Heart left ventricle (tissue), 13 donors: ENCODE data around the gene ITGA3.

Experiments used
- CTCF ChIP-seq, 12 donors: fragments of 200-600 bp; sonication (generic) in 4 of 12; IDR thresholded peaks; one replicate each; pipeline versions ENCODE4 v1.5.0 to v1.8.0; 2018 to 2022; ENCODE audit warnings: antibody characterized with exemption in 12 of 12, mild to moderate bottlenecking in 5 of 12
- POLR2A ChIP-seq, 2 donors: fragments of 450-650 bp; IDR thresholded peaks; one replicate each; pipeline ENCODE4 v1.6.1; 2017; ENCODE audit warnings: antibody characterized with exemption in 2 of 2, mild to moderate bottlenecking in 2 of 2, moderate library complexity in 2 of 2
- donor health status: ischemic (EF 13 %, LVEDD 7.1; RV severe dilation, severe dysfunction).
- donor health status: DM: no; HTN: yes; CAD: no.
- donor health status: DM: no; HTN: no; CAD: no.
- donor health status: ischemic (EF 25% LVEDD 6.9; RV normal size, moderate dysfunction).
- donor health status: ischemic (EF 25% LVEDD 5.7; RV mildly dilated, moderate dysfunction).
- donor health status: ischemic (EF 35%, LVEDD 5.7; RV mildly dilated, moderate dysfunction).
- donor health status: nonischemic (EF 11% LVEDD 7.7; RV severe dilation, severe dysfunction).
- donor health status: DM: yes; HTN: yes; CAD: no.
- donor health status: PGD.
- donor health status: ischemic (EF 29% LVEDD 5.4; RV normal size, mild dysfunction).
- donor health status: nonischemic (EF 23%, LVEDD 6.1; RV moderate dilation, normal function).

- TF ChIP-seq CTCF (IDR thresholded peaks at IDR 0.05) (no peak), POLR2A (IDR thresholded peaks at IDR 0.05) (no peak)
Observed at GRCh38 chr17:50072130-50072529, 16.2 kb downstream of the ITGA3 start.
